ENCODE data around the gene SLC35F6.
"Not testable (repeated sequence)": the region's sequence is repeated elsewhere in the genome, so short reads cannot be mapped to it uniquely, and the experiment has no call there.

The SLC35F6 gene

DNA sequence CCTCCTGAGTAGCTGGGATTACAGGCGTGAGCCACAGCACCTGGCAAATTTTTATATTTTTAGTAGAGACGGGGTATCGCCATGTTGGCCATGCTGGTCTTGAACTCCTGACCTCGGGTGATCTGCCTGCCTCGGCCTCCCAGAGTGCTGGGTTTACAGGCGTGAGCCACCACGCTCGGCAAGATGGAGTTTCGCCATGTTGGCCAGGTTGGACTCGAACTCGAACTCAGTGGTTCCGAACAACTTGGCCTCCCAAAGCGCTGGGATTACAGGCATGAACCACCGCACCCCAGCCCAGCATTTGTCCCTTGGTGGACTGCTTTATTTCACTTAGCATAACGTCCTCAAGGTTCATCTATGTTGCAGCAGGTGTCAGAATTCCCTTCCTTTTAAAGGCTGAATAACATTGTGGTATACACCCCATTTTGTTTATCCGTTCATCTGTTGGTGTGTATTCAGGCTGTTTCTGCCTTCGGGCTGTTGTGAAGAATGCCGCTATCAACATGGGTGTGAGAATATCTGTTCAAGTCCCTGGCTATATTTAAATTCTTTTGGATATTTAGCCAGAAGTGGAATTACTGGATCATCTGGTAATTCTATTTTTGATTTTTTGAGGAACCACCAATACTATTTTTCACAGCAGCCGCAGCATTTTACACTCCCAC is 20.6 kb downstream of the SLC35F6 start:
- DNase-seq (ENCODE audit: low read depth), result no peak

GRCh38 chr2:26785431-26786206 is 21.5 kb downstream of the SLC35F6 start, which contains the start of gene CENPA:
Gene CENPA (plus strand): TSS chr2:26786056. CDS start chr2:26786197, 141 bp downstream.
- peak; percentile 100 for DNase-seq (ENCODE audit: low read depth)

DNA sequence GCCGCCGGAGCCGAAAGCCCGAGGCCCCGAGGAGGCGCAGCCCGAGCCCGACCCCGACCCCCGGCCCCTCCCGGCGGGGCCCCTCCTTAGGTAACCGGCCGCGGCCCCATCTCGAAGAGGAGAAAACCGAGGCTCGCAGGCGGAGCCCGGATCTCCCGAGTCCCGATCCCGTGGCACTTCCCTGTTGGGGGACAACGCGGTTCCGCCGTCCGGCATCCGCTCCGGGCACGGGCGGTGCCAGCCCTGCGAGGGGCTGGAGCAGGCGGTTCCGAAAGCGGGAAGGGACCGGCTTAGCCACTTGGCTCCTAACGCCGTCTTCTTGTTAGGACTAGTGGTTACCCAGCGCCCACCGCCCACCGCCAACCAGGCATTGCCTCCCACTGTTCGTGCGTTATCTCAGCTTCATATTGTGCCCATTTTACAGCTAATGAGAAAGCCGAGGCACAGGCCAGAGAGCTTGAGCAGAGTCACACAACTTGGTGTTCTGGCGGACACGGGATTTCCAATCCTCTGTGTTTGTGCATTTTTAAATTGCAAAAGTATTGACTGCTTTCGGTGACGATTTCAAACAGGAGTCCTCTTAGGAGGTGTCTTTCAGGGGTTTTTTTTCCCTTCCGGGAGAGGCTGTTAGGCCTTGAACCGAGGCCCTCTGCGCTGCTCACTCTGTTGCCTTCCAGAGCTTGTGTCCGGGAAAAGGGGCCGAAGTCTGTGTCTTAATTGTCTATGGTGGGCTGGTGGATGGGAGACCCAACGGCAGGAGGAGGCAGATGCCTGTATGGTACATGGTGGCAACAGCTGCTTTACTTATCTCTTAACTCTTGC is 22.3 kb downstream of the SLC35F6 start:
- peak; percentile 3 for DNase-seq (ENCODE audit: low read depth)

- DNase-seq (ENCODE audit: low read depth), result peak; percentile 62
Measured at GRCh38 chr2:26792720-26793119, 28.6 kb downstream of the SLC35F6 start.

GRCh38 chr2:26793518-26793917 is 29.4 kb downstream of the SLC35F6 start:
- no peak for DNase-seq (ENCODE audit: low read depth)

- DNase-seq (ENCODE audit: low read depth), result not testable (repeated sequence)
Measured at GRCh38 chr2:26795135-26795534, 31.1 kb downstream of the SLC35F6 start.

- DNase-seq (ENCODE audit: low read depth), result no peak
Measured at GRCh38 chr2:26801328-26801727, 37.2 kb downstream of the SLC35F6 start.

- DNase-seq (ENCODE audit: low read depth), result no peak
Measured at GRCh38 chr2:26801796-26802195, 37.7 kb downstream of the SLC35F6 start.

DNA sequence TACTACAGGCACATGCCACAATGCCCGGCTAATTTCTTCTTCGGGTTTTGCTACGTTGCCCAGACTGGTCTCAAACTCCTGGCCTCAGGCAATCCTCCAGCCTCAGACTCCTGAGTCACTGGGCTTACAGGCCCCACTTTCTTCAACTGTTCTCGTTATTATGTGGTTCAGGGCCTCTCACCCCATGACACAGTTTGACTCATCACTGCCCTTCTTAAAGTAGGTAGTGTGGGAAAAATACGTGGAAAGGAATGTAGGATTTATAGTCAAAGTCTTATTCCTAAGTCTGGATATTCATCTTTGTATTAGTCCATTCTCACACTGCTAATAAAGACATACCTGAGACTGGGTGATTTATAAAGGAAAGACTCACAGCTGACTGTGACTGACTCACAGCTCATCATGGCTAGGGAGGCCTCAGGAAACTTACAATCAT is 41.2 kb downstream of the SLC35F6 start:
- peak; percentile 98 for DNase-seq (ENCODE audit: low read depth)

DNA sequence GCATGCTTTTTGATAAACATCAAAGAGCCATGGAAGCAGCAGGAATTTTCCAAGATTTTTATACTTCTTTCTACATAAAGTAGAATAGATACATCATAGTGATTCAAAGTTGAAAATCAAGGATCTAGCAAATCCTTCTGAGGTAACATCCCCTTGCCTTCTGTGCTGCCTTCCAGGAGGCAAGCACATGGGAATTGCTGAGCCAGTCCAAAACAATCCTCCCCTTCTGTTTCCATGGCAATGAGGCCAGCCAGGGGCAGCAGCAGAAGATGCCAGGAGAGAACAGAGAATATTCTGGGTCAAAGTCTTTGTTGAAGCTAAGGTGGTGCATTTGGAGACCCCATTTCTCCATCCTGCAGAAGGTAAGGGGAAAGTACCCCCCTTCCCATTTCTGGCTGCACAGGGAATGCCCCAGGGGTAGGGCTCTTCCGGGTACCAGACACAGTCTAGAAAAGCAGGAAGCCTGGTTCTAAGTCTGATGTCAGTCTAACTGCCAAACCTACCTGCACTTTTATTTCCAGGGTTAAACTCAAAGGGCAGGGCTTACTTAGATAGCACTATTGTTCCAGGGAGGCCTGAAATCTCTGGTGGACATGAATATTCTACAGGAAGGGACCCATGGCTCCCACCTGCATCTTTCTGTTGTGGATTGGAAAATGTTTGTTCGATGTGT is 43.8 kb downstream of the SLC35F6 start:
- DNase-seq (ENCODE audit: low read depth), result peak; percentile 53

DNA sequence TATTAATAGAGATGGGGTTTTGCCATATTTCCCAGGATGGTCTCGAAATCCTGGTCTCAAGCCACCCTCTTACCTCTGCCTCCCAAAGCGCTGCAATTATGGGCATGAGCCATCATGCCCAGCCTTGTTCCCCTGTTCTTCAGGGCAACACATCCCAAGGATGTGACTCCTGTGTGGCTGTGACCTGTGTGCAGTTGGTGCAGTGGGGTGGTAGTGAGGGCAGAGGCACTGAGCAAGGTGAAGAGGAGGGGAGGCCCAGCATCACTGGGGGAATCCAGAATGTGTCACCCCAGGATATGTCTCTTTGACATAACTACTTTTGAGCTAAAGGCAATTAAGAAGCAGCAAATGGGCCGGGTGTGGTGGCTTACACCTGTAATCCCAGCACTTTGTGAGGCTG is 45.1 kb downstream of the SLC35F6 start:
- DNase-seq (ENCODE audit: low read depth), result no peak

DNA sequence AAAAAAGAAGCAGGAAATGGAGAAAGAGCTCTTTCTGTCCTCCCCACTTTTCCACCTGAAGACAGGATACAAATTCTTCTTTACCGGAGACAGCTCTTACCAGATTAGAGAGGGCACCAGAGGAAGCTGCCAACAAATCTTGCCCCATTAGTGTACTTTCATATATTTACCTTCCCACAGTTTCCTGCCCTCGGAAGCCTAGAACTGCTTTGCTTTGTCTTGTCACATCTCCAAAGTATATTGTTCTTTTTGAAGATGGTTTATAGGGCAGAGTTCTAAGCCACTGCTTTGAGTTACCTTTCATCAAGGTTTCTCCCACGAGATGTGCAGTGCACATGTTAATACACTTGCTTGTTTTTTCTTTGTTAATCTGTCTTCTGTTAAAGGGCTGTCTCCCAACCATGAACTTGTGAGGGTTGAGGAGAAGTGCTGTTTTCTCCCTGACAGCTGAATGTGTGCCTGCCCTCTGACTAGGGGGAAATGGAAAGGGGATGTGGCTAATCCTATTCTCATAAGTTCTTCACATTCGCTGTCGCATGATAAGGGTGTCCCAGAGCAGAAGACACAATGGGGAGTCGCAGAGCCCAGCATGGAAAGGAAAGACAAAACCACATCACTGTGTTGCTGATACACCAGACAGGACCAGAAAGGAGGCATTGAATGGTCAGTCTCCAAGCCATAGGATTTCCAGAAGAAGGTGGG is 45.9 kb downstream of the SLC35F6 start:
- DNase-seq (ENCODE audit: low read depth), result no peak

GRCh38 chr2:26811261-26811660 is 47.2 kb downstream of the SLC35F6 start:
- no peak for DNase-seq (ENCODE audit: low read depth)

DNA sequence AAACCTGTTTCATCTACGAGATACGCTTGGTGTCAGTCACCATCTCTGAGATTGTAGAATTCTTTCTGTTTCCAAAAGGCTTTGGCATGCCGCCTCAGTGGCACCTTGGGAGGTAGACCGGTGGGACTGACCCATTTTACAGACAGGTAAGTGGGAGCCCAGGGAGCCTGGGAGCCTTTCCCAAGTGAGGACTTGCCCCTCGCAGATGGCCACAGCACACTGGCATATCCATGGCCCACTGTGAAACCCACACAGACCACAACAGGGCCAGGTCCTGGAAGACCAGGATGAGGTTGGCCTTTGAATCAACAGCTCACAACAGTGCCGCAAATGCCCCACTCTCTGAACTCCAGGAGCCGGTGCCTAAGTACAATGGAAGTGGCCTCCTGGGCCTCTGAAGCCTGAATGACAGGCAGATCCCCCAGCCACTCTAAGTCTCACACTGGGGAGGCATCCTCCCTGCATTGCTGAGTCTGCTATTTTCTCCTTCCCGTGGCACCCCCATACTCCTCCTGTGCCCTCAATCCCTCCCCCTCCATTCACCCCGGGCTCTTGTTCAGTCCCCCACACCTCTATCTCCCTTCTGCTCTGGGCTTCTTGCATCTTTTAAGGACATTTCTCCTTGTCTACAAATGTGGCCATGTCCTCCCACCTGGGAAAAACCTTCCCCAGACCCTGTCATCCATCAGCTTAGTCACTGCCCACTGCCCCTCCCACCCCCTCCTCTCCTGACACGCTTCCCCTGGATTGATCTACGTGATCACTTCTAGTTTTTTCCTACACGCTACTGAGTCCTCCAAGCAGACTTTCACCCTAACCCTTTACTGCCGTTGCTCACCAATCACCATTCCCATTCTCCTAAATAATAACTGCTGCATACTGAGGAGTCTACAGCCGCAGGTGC is 48.0 kb downstream of the SLC35F6 start:
- DNase-seq (ENCODE audit: low read depth), result no peak

DNA sequence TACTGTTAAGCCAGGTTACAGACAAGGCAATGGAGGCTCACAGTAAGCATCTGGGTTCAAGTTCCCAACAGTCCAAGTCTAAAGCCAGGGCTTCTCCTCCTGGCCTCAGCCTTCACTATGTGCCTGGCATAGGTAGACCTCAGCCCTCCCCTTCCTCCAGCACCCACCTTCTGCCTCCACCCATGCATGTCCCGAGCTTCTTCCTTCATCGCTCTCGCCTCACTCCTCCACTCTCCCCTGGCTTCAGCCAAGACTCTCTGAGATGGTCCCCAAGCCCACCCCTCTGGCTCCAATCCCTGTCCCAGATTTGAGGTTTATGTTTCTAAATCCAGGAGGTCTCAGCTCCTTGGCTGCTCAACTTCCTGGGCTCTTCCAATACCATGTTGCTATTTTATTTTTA is 48.6 kb downstream of the SLC35F6 start:
- DNase-seq (ENCODE audit: low read depth), result no peak

GRCh38 chr2:26814072-26814765 is 50.1 kb downstream of the SLC35F6 start:
- not testable (repeated sequence) for DNase-seq (ENCODE audit: low read depth)

DNA sequence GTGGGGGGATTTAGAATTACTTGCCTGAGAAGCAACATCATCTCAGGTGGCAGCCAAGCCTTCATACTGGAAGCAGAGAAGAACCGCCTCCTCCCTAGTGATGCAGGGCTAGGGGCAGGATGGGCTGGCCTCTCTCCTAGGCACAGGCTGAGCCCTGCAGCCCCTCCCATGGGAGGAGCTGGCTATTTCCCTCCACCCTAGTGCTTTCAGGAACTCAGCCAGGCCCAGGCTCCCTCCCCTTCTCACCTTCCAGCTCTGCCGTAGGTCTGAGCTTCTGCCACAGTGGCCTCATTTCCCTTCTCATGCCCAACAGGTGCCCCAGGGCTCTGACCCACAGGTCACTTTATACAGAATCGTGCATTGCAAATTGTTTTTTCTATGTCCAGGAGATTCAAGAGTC is 52.8 kb downstream of the SLC35F6 start:
- no peak for DNase-seq (ENCODE audit: low read depth)

GRCh38 chr2:26818255-26818654 is 54.2 kb downstream of the SLC35F6 start:
- no peak for DNase-seq (ENCODE audit: low read depth)

DNA sequence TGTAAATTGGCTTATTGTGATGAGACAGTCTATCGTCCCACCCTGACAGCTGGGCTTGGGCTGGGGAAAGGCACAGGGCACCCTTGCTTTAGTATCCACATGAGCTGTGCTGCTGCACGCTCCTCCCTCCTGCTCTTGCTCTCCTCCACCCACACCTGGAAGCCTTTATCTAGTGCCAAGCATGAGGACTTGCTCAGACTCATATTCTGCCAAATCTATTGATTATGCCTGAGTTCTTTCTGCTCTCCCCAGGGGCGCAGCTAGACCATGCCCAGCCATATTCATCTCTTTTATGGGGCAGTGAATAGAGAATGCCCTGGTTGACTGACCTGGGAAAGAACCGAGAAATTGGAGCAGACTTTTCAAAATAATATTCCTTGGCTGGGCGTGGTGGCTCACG is 54.9 kb downstream of the SLC35F6 start:
- no peak for DNase-seq (ENCODE audit: low read depth)

- no peak for DNase-seq (ENCODE audit: low read depth)
Measured at GRCh38 chr2:26820932-26821331, 56.8 kb downstream of the SLC35F6 start.
